Epithelial cell of proximal tubule (primary cell): Measurements from ENCODE around the gene XPNPEP2. TPM values are rescaled to one million over a fixed set of nuclear protein-coding genes. Genes with fewer than 3 reads are reported as not detected.

Experiments used
- DNase-seq: peaks from one replicate; pipeline ENCODE4 v3.0.0-alpha.2; 2011; ENCODE audit warnings: low read depth
- H3K4me3 ChIP-seq: 2 replicates; pipeline ENCODE4 v1.5.1; 2011; ENCODE audit warnings: low read depth, mild to moderate bottlenecking, low read length
- total RNA-seq: library from RNA; depleted of rRNA; stranded (reverse); fragments of >200 nt; gene quantifications from 2 replicates; pipeline ENCODE4 v1.2.3, GENCODE V29; 2015
- TF ChIP-seq, protein P1 (sequence below): conservative IDR thresholded peaks from 2 replicates; pipeline ENCODE4 v1.5.1; 2012; ENCODE audit warnings: low read depth, mild to moderate bottlenecking, low read length

Gene XPNPEP2
- total RNA-seq, 1 donor from 2014 or later, result not detected

DNA sequence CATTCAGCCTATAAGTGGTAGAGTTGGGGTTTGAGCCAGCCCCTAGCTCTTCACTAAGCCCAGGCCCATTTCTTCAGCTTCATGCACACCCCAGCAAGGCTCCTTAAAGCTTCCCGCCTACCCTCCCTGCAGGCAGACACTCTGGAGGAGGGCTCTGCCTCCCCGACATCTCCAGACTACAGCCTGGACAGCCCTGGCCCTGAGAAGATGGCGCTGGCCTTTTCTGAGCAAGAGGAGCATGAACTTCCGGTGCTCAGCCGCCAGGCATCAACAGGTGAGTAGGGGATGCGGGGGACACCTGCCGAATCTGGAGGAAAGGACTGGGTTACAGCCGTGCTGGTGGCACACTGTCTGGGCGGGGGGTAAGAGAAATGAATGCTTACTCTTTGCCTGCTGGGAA, 52.0 kb downstream of the XPNPEP2 start:
- no peak overlapping the region for H3K4me3 ChIP-seq
- TF ChIP-seq, protein P1, sequence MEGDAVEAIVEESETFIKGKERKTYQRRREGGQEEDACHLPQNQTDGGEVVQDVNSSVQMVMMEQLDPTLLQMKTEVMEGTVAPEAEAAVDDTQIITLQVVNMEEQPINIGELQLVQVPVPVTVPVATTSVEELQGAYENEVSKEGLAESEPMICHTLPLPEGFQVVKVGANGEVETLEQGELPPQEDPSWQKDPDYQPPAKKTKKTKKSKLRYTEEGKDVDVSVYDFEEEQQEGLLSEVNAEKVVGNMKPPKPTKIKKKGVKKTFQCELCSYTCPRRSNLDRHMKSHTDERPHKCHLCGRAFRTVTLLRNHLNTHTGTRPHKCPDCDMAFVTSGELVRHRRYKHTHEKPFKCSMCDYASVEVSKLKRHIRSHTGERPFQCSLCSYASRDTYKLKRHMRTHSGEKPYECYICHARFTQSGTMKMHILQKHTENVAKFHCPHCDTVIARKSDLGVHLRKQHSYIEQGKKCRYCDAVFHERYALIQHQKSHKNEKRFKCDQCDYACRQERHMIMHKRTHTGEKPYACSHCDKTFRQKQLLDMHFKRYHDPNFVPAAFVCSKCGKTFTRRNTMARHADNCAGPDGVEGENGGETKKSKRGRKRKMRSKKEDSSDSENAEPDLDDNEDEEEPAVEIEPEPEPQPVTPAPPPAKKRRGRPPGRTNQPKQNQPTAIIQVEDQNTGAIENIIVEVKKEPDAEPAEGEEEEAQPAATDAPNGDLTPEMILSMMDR, result no peak
- DNase-seq, result no peak

DNA sequence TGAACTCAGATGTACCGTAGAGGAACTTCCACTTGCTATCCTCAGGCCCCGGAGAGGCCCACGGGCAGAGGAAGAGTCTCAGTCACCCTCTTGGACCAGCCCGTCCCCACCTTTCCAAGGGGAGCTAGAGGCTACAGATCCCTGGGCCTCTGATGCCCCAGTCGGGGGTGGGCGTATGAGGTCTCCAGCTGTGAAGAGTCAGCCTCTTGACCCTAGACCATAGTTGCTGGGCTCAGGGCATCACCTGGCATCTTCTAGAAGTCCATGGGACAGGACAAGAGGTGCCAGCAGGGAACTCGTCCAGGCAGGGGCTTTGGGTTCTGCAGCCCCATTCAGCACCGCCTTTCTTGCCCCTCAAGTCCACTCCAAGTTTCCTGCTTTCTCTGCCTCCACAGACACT, 52.6 kb downstream of the XPNPEP2 start:
- no peak for DNase-seq
- TF ChIP-seq, protein P1, result no peak
- H3K4me3 ChIP-seq, result no peak overlapping the region

DNA sequence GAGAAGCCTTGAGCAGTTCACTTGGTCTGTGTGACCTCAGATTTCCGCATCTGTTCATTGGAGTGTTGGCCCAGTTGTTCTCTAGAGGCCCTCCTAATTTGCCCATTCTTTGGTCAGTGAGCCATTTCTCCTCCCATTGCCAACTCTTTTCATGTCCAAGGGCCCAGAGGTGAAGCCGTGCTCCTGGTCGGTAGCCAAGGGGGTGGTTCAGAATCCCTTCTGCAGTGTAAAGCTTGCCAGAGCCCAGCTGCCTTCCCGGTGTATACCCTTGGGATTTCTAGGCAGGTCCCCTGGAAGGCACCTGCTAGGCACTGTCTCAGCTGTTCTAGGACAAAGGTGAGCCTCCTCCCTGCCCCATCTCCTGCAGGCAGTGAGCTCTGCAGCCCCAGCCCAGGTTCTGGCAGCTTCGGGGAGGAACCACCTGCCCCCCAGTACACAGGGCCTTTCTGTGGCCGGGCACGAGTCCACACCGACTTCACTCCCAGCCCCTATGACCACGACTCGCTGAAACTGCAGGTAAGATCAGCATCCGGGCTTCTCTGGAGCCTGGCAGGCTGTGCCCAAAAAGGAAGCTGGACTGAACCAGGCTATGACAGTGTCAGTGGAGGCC, 53.3 kb downstream of the XPNPEP2 start:
- no peak overlapping the region for H3K4me3 ChIP-seq
- TF ChIP-seq, protein P1, result no peak
- DNase-seq, result no peak

DNA sequence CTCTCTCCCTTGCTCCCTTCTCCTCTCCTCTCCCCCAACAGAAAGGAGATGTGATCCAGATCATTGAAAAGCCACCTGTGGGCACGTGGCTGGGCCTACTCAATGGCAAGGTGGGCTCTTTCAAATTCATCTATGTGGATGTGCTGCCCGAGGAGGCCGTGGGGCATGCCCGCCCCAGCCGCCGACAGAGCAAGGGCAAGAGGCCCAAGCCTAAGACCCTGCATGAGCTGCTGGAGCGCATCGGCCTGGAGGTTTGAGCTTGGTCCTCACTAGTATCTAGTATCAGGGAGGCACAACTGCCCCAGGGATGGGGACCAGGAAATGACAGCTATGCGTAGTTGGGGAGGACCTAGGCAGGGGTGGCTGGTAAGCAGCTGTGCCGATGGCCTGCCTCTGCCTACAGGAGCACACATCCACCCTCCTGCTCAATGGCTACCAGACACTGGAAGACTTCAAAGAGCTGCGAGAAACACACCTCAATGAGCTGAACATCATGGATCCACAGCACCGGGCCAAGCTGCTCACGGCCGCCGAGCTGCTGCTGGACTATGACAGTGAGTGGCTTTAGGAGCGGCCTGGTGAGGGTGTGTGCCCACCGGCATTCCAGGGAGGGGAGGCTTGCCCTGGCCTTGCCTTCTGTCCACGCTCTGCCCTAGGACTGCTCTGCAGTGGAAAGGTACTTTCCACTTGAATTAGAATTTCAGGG, 54.0 kb downstream of the XPNPEP2 start:
- TF ChIP-seq, protein P1, result no peak
- no peak overlapping the region for H3K4me3 ChIP-seq
- no peak for DNase-seq

DNA sequence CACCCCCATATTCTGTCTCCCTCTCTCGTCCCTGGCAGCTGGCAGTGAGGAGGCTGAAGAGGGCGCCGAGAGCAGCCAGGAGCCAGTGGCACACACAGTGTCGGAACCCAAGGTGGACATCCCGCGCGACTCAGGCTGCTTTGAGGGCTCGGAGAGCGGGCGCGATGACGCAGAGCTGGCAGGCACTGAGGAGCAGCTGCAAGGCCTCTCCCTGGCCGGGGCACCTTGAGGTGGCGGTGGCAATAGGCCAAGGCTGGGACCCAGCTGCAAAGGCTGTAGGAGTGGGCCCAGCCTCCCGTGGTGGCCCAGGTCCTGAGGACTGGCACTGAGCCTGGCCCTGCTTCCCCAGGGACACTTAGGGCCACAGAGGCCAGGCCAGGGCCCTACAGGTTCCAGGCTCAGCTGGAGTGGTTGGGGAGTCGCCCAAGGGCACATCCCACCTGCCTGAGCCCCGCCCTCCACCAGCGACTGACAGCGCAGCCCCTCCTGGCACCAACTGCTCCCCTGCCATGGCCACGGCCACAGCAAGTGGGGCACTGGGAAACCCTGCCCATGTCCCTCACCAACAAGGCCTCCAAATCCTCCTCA, 54.9 kb downstream of the XPNPEP2 start:
- TF ChIP-seq, protein P1, result no peak
- DNase-seq, result no peak
- no peak overlapping the region for H3K4me3 ChIP-seq

DNA sequence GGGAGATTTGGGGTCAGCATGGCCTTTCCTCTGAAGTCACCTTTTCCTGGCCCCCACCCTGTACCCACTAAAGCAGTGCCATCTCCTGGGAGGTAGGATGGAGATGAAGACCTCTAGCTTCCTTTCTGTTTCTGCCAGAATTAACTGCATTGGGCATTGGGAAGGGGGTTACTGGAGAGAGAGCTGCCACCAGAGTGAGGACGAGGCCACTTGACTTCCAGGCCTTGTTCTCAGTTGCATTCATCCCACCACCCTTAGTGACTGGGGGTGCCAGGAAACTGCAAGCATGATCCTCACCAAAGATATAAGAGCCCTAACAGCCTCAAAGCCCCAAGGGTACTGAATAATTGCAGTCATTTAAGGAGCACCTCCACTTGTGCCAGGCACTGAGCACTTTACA, 56.8 kb downstream of the XPNPEP2 start:
- no peak overlapping the region for H3K4me3 ChIP-seq
- DNase-seq, result no peak
- TF ChIP-seq, protein P1, result no peak
